ENCODE data around the gene C1orf167.

The C1orf167 gene

DNA sequence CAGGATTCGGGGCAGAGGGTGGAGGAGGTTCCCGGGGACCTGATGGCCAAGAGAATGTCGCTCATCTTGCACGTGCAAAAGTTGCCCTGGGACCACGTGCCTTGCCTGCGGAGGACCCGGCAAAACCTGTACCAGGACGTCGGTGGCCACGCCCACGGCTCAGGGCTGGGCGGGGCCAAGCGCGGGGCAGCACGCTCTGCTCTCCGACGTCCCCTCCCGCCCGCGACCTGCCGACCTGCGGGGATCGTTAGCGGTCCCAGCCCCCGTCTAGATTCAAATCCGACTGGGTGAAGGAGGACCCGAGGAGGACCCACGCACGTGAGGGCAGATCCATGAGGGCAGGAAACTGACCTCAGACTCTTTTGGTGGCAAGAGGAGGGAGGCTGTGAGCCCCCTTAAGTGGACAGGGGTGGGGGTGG lies at the start of gene C1orf167:
Gene C1orf167 (plus strand): TSS at position 206 of the 419 bp plus-strand sequence. CDS start 2,208 bp downstream, outside the sequence.
- DNase-seq: no peak

- peak; percentile 35 for DNase-seq
Measured at GRCh38 chr1:11712285-11712684, 49.7 kb upstream of the C1orf167 start.

DNA sequence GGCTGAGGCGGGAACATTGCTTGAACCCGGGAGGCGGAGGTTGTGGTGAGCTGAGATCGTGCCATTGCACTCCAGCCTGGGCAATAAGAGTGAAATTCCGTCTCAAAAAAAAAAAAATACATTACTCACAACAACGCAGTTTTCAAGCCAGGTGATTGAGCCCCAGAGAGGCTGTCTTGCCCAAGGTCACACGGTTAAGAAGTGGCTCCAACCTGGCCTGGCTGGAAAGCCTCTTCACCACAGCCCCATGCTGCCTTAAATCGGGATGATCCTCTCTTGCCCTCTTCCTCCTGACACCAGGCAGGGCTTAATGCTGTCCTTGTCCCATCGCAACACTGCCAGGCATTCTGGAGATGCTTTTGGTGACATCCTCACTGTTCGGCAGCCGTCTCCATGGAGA lies 48.9 kb upstream of the C1orf167 start:
- DNase-seq: peak; percentile 43

DNA sequence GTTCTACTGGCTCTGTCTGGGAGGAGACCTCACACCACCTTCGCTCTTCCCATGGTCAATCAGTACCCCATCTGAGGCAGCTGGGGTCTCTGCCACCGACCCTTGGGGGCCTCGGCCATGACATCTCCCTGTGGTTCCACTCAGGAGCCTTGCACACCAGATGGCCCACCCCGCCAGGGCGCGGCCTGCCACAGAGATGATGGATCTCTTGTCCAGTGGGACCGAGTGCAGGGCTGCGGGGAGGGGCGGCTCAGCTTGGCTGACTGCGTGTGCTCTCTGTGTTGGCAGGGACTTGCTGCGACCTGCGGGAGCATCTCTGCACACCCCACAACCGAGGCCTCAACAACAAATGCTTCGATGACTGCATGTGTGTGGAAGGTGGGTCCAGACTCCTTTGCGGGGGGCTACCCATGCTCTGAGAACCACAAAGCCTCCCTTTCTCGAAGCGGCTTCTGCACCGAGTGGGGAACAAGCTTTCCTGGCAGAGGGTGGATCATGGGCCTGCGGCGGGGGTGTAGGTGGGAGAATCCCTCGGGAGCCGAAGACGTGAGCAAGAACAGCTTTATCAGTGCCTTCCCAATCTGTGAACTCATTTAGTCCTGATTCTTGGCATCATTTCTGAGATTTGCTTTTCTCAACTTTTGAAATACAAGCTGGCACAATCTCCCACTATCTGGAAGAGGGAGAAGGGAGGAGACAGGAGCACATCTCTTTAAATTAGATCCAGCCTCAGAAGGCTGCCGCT lies 47.0 kb upstream of the C1orf167 start:
- DNase-seq: peak; percentile 50

GRCh38 chr1:11719313-11720032 lies 42.5 kb upstream of the C1orf167 start:
- DNase-seq: peak; percentile 77

GRCh38 chr1:11720033-11720376 lies 42.0 kb upstream of the C1orf167 start:
- DNase-seq: no peak

DNA sequence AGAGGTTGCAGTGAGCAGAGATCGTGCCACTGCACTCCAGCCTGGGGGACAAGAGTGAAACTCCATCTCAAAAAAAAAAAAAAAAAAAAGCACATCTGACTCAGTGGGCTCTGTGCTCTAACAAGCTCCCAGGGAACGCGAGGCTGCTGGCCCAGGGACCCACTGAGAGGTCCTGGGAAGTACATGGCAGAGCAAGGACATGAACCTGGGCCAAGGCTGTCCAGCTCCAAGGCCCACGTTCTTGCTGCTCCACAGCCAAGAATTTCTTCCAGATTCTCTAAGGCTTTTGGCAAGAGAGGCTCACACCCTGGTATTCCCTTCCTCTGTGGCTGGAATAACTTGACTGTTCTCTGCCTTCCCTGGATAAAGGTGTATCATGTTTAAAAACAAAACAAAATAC lies 41.5 kb upstream of the C1orf167 start:
- no peak for DNase-seq

DNA sequence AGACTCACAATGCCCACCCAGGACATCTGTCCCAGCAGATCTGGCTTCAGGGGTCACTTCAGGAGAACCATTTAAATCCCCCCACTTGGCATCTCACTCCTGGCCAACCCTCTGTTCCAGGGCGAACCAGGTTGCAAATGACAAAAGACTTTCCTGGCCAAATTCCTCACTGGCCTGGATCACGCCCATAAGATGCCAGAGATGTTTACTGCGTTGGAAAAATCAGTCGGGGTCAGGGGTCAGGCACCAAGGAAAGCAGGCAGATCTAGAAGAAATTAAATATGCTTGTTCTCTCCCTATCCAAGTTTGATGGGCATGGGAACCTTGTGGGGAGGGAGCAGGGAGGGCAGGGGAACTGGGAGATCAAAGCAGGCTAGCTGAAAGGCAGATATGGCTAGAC lies 40.7 kb upstream of the C1orf167 start:
- DNase-seq: peak; percentile 53

GRCh38 chr1:11722538-11722937 lies 39.5 kb upstream of the C1orf167 start:
- no peak for DNase-seq

GRCh38 chr1:11725616-11726015 lies 36.4 kb upstream of the C1orf167 start:
- no peak for DNase-seq

DNA sequence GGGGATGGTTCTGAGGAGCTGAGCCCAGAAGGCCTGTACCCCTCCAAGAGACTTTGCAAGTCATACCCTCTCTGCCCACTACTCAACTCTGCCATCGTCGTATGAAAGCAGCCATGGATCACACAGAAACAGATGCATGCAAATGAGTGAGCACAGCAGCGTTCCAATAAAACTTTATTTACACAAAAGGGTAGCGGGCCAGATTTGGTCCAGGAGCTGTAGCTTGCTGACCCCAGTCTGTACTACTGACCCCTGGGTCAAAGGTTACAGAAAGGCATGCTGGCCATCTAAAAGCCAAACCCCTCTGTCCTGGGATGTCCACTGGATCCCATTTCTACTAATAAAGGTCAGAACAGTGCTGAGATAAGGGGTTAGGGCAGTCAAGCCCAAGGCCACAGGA lies 34.9 kb upstream of the C1orf167 start:
- peak; percentile 35 for DNase-seq

- DNase-seq: no peak
Measured at GRCh38 chr1:11728126-11728806, 33.7 kb upstream of the C1orf167 start.

DNA sequence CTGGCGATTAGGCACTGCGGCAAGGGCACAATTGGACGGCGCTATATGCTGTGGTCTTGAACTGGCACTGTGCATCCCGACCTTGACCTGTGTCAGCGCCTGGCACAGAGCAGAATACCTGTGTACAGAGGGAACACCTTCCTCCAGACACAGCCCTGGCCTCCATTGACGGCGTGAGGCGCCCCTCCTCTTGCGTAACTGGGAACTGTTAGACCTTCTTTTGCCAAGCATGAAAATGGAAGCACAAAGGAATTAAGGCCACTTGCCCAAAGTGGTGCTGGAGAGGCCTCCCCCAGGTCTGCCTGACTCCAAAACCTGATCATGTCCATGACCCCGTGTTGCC lies 32.9 kb upstream of the C1orf167 start:
- no peak for DNase-seq

- peak; percentile 72 for DNase-seq
Measured at GRCh38 chr1:11729498-11730428, 32.2 kb upstream of the C1orf167 start.

DNA sequence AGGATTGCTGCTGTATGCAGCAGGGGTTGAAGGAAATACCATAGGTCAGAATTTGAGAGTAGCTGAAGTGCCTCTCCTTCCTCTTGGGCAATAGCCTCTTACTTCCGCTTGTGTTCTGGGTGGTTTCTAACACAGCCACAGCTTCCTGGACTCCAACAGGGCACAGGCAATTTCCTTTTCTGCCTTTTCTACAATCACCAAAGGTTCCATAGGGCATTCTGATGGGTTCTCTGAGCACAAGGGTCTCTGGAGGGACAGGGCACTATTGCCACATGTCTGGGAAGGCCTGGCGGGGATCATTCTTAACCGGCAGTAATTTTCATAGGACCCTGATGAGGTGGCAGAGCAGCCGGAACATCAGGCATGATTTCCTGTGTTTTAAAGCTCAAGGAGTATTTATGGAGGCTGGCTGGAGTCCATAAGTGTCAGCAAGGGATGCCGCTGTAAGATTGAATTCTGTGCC lies 31.5 kb upstream of the C1orf167 start:
- no peak for DNase-seq

DNA sequence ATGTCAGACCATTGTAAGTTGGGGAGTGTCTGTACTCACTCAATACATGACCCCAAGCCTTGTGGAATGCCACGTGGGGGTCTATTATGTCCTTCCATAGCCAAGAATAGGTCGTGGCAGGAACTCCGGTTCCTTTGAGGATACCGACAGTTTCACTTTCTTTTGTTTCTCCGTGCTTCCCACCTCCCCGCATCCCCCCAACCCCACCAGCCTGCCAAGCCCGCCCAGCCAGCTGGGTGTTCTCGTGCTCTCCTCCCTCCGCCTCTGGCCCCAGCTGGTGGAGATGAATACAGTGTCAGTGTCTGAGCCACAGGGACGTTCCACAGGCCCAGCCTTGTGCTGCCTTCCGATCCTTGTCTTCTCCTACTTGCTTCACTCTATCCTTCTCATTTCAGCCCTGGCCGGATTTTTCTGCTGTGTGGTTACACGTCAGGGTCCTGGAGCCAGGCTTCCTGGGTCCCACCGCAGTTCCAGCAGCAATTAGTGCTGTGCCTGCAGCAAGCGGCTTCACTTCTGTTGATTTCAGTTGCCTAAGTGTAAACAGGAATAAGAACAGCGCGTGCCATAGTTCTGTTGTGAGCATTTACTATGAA lies 30.2 kb upstream of the C1orf167 start:
- peak; percentile 74 for DNase-seq

- DNase-seq: no peak
Measured at GRCh38 chr1:11733306-11733705, 28.7 kb upstream of the C1orf167 start.

DNA sequence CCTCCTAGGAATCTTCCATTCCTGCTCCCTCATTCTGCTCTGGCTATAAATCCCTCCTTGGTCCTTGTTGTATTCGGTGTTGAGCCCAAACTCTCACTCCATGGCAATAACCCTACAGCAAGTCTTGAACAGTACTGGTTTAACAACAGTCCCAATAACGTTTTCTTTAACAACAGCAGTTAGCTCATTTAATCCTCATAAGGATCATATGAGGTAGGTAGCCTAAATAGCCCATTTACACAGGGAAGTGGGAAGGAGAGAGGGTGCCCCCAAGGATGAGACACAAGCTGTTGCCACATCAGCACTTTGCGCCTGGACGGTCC lies 26.5 kb upstream of the C1orf167 start:
- DNase-seq: no peak

- DNase-seq: peak; percentile 97
Measured at GRCh38 chr1:11735854-11736745, 25.9 kb upstream of the C1orf167 start, which contains the start of gene AGTRAP. Gene AGTRAP (plus strand): TSS chr1:11736136. CDS start chr1:11736209, 73 bp downstream.

- peak; percentile 74 for DNase-seq
Measured at GRCh38 chr1:11736746-11737639, 25.0 kb upstream of the C1orf167 start.
